HepG2 (cell line): ENCODE results near the gene TRAPPC1. TPM values are rescaled to one million over a fixed set of nuclear protein-coding genes. Genes with fewer than 3 reads are reported as not detected.

Experiments used
- AFF4 ChIP-seq: sonication (generic); formaldehyde crosslinking; IDR thresholded peaks from 2 replicates; pipeline ENCODE4 v1.4.0; 2020; ENCODE audit warnings: missing genetic modification reagents
- DPF2 ChIP-seq: sonication (generic); formaldehyde crosslinking; IDR thresholded peaks from 2 replicates; pipeline ENCODE4 v1.4.0; 2020; ENCODE audit warnings: mild to moderate bottlenecking, low read depth, missing genetic modification reagents, borderline replicate concordance
- GATA4 ChIP-seq: sonication (generic); IDR thresholded peaks from 2 replicates; pipeline ENCODE4 v1.6.1; 2016; ENCODE audit warnings: antibody characterized with exemption, low read depth, borderline replicate concordance
- GRHL1 ChIP-seq: sonication (generic); formaldehyde crosslinking; conservative IDR thresholded peaks from 2 replicates; pipeline ENCODE4 v1.8.0; 2022; ENCODE audit warnings: missing genetic modification reagents
- HMGA1 ChIP-seq: sonication (generic); formaldehyde crosslinking; conservative IDR thresholded peaks from 2 replicates; pipeline ENCODE4 v1.4.0; 2020; ENCODE audit warnings: missing genetic modification reagents
- RXRA ChIP-seq: sonication (generic); formaldehyde crosslinking; IDR thresholded peaks from 2 replicates; pipeline ENCODE4 v1.5.1; 2020; ENCODE audit warnings: missing genetic modification reagents
- SYNCRIP ChIP-seq: fragments of 200-400 bp; formaldehyde crosslinking; IDR thresholded peaks from 2 replicates; pipeline ENCODE4 v1.6.1; 2018; ENCODE audit warnings: mild to moderate bottlenecking, low read depth, low read length; ENCODE audit not compliant: insufficient read depth
- TEF ChIP-seq: sonication (generic); formaldehyde crosslinking; IDR thresholded peaks from 2 replicates; pipeline ENCODE4 v1.5.0; 2020; ENCODE audit warnings: missing genetic modification reagents
- THAP11 ChIP-seq: IDR thresholded peaks from 2 replicates; pipeline ENCODE4 v1.6.1; 2016; ENCODE audit warnings: missing biosample characterization, missing genetic modification reagents
- ZBTB40 ChIP-seq, 2 experiments: fragments of 450-650 bp in 1 of 2; sonication (generic) in 1 of 2; formaldehyde crosslinking in 1 of 2; IDR thresholded peaks; 2 replicates each; pipeline versions ENCODE4 v1.6.1 to v1.8.0; 2016 to 2022; ENCODE audit warnings: antibody characterized with exemption in 1 of 2, mild to moderate bottlenecking in 1 of 2, missing genetic modification reagents in 1 of 2
- ZNF205 ChIP-seq: IDR thresholded peaks from 2 replicates; pipeline ENCODE4 v1.6.1; 2018; ENCODE audit warnings: missing biosample characterization, missing genetic modification reagents
- ZNF766 ChIP-seq: sonication (generic); formaldehyde crosslinking; IDR thresholded peaks from 2 replicates; pipeline ENCODE4 v1.5.0; 2020; ENCODE audit warnings: missing genetic modification reagents, borderline replicate concordance
- polyA plus RNA-seq, 8 experiments: library from polyadenylated mRNA; depleted of rRNA in 3 of 8; stranded (reverse) in 7 of 8; unstranded in 1 of 8; fragments of >200 nt; fragmentation: Illumina TruSeq in 4 of 8; extraction: Trizol in 4 of 8; gene quantifications; 2 replicates each; pipeline versions ENCODE4 v1.2.1 to v1.2.3, GENCODE V29; 2011 to 2016; ENCODE audit warnings: low read depth in 4 of 8, missing spikeins in 1 of 8, mixed read lengths in 1 of 8; ENCODE audit not compliant: insufficient read depth in 1 of 8
- total RNA-seq, 5 experiments: library from RNA; depleted of rRNA; stranded (reverse); fragments of >200 nt; fragmentation: Illumina TruSeq; extraction: Trizol; gene quantifications; 2 replicates each; pipeline ENCODE4 v1.2.3, GENCODE V29; 2016; ENCODE audit warnings: low read depth in 1 of 5

TRAPPC1 gene
- total and polyA plus RNA-seq, 2 of the 13 experiments (the other 11 are each of a cell fraction or from before 2014, with no cell fraction given): 28.1 to 44.9 TPM

- TF ChIP-seq TEF: no peak
- peak; percentile 58 for TF ChIP-seq ZBTB40 (IDR thresholded peaks at IDR 0.05)
- TF ChIP-seq ZBTB40 (CRISPR knock-in tag; IDR thresholded peaks at IDR 0.05): no peak; the same call in 1 of the 2 replicates
- TF ChIP-seq RXRA (CRISPR knock-in tag): no peak
- no peak for TF ChIP-seq ZNF766 (CRISPR knock-in tag)
- no peak for TF ChIP-seq AFF4 (CRISPR knock-in tag)
- TF ChIP-seq THAP11 (CRISPR knock-in tag): peak; percentile 83
- TF ChIP-seq DPF2: no peak
- TF ChIP-seq SYNCRIP: no peak
- TF ChIP-seq HMGA1 (CRISPR knock-in tag): no peak
- TF ChIP-seq ZNF205: no peak
- TF ChIP-seq GATA4: no peak
- TF ChIP-seq GRHL1: no peak
These were observed at the start of gene TRAPPC1, which contains the start of gene CNTROB (continued) for GRCh38 chr17:7931709-7932482.
